HS-27A (cell line): ENCODE data around the gene MGARP.

Experiments used
- DNase-seq: peaks from one replicate; pipeline ENCODE4 v3.0.0-alpha.2; 2012; ENCODE audit warnings: low read depth, missing footprints

The MGARP gene

DNA sequence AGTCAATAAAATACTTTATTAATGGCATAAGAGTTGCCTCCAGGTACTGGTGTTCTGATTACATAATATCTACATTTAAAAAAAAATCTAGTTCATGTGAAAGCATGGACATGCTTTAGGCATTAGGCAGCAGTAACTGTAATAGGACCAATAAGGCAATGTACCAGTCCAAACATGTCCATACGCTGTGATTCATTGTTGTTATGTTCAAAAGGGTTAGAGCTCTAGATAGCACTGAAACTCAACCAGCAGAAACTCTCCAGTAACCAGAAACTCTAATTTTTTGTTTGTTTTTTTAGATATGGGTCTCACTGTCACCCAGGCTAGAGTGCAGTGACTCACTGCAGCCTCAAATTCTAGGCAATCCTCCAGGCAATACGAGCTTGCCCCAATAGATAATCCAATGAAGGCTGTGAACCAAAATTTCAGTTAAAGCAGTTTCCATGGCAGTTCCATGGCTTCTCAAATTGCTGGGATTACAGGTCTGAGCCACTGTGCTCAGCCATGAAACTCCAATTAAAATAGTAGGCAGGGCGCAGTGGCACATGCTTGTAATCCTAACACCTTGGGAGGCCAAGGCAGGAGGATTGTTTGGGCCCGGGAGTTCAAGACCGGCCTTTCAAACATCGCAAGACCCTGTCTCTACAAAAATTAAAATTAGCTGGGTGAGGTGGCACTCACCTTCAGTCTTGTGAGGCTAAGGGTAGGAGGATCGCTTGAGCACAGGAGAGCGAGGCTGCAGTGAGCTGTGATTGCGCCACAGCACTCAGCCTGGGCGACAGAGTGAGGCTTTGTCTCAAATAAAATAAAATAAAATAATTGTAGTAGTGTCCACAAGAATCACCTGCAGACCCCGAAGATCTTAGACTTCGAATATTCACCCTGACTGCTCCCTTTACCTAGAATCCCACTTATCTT lies 36.3 kb downstream of the MGARP start:
- DNase-seq, result peak; percentile 96

DNA sequence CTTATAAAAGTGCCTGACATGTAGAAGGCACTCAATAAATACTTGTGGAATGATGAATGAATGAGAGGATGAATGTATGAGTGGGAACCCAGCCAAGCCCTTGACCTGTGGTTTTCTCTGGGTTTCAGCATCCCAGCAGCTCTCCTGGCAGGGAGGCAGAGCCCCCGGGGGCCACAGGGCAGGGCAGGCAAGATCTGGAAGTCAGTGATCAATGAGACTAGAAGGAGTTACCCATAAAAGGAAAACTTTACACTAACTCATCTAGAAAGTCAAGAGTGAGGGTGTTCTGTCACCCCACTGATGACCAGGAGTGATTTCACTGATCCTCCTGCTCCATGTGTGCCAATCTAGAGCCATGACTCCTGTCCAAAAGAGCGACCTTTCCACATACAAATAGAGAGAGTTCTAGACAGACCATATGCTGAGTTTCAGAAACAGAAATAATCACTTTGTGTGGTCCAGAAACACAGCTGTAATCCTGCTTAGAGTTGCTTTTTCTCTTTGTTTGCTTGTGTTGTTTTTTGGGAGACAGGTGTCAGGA lies 37.4 kb downstream of the MGARP start:
- peak; percentile 96 for DNase-seq

DNA sequence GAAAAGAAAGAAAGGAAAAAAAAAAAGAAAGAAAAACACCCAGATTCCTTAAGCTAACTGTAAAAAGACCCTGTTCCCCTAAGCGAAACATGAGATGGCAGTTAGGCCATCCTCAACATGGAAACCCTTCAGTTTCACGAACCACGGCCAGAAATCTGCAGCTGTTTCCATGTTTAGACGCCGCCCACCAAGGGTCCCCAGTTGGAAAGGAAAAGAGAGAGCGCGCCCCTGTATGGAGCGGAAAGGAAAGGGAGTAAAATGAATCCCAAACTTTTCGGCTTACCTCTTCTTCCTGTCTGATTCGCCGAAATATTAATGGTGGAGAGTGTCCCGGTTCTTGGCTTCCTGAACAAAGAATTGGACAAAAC lies 38.3 kb downstream of the MGARP start:
- DNase-seq, result no peak

DNA sequence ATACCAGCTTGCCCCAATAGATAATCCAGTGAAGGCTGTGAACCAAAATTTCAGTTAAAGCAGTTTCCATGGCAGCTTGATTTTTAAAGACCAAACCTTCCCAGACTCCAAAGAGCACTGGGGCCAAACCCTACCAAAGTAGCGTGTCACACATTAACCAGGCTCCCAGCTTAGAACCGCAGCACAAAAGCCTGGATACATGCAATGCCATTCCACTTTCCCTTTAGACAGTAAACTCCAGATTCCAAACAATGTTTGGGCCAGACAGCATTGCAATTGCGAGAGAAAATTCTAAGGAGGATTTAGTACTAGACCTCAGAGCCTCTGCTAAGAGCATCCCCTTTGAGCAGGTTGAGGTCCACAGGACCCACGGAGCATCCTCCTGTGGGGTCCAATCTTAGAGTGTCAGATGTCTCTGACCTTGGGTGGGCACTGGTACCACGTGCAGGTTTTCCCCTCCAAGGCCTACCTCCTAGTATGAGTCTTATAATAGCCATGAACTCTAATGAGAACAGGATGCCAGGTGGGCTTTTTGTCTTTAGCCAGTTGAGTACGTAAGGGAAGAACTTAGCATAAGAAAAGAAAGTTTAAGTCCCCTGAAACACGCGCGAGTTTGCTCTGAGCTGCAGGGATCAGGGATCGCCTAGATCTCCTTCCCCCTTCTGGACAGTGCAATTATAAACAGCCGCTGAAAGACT lies 38.8 kb downstream of the MGARP start:
- no peak for DNase-seq

DNA sequence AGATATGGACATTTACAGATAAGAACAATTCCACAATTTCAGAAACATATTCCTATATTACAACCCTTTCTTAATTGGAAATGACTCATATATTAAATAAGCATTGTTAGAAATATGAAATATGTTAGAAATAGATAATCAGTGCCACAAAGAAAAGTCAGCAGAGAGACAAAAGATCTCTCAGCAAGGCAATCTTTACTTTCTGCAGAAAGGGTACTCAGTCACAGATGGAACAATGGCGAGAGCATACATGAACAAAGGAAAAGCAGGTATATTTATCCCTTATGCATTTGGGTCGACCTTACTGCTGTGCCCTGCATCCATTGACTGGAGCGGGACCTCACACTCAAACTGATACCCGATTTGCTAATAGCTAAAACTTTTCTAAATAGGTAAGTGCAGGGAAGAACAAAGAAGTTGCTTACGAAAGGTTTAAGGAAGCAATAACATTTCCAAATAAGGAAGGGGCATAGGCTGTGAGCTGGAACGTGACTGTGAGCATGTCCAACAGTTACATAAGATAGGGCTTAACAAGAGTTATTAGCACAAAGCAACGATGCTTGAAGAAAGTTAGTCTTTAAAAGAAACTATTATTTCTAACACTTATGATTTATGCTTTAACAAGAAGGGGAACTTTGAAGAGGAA lies 40.8 kb downstream of the MGARP start:
- DNase-seq, result no peak

DNA sequence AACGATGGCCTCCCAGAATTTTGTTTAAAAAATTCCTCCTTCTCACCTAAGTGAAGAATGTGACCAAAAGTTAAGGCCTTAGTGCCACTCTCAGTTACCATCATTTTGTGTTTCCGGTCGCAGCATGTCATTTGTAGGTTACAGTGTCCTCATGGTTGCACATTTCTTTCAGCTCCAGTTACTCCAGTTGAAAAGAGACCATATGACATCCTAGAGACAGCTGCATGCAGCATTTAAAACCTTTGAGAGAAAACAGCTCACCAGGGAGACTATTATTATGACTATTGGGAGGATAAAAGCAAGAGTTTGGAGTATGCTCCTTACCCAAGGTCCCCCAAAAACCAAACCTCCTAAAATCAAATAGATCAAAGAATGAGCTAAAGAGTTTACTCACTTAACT lies 45.8 kb downstream of the MGARP start:
- DNase-seq, result no peak

DNA sequence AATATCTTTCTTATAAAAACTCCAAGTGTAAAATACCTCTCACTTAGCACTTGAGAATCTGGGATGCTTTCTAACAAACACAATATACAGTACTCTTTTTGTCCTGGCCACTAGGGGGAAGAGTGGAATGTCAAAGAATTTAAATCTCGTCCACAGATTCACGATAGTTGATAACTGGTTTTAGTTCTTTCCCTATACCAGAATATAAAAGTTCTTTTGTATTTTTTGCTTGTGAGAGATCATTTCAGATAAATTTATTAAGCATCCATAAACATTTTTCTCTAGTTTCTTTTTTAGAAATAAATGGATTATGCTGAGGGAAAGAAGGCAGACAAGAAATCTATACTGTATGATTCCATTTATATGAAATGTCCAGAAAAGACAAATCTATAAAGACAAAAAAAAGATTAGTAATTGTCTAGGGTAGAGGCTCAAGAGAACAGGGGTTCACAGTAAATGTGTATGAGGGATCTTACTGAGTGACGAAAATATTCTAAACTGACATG lies 50.4 kb downstream of the MGARP start:
- DNase-seq, result no peak

DNA sequence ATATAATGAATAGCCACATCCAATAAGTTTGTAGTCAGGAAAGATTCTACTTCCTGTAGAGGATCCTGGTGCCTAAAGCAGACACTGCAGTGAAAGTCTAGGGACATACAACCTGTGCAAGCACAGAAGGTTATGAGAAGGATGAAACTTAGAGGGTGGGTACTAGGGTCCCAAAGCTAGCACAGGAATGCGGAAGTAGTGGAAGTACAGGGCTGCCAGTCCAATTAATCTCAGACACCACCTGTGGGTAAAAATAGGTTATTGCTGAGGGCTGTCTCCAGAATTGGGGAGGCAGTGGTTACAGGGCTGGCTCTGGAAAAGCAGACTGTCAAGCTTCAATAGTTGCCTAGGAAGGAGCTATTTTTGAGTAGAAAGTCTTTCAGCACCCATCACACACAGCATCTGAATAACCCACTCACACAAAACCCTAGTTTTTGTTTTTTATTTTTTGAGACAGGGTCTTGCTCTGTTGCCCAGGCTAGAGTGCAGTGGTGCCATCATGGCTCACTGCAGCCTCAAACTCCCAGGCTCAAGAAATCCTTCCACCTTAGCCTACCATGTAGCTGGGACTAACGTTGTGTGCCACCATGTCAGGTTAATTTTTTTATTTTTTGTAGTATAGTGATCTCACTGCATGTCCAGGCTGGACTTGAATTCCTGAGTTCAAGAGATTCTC lies 52.2 kb downstream of the MGARP start:
- no peak for DNase-seq

DNA sequence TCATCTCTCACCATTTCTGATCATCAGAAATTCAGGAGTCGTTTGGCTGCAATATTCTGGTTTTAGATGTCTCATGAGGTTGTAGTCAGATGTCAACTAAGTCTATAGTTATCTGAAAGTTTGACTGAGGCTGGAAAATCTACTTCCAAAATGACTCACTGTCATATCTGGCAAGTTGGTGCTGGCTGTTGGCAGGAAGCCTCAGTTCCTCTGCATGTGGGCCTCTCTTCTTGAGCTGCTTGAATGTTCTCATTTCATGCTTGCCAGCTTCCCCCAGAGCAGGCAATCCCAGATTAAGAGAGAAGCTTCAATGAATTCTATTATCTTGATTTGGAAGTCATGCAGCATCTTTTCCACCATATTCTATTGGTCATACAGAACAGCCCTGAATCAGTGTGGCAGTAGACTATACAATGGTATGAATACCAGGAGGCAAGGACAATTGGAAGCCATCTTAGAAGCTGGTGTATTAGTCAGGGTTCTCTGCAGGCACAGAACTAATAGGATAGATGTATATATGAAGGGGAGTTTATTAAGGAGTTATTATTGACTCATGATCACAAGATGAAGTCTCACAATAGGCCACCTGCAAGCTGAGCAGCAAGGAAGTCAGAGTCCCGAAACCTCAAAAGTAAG lies 56.2 kb downstream of the MGARP start:
- DNase-seq, result no peak

DNA sequence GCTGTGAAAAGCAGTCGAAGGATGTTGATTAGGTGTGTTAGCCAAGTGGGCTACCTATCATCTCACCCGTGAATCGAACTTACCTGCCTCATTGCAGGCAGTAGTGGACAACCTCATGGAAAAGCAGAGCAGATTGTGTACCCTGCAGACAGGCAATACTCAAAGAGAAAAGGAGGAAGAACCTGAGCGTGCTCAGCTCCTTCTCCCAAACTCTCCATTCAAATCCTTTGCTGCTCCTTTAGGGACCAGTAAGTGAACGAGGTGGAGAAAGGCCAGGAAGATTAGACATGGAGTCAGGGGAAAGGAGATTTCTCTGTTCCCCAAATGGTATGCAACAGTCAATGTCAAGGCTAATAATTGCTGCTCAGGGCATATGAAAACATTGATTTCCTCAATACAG lies 57.8 kb downstream of the MGARP start:
- DNase-seq, result no peak

DNA sequence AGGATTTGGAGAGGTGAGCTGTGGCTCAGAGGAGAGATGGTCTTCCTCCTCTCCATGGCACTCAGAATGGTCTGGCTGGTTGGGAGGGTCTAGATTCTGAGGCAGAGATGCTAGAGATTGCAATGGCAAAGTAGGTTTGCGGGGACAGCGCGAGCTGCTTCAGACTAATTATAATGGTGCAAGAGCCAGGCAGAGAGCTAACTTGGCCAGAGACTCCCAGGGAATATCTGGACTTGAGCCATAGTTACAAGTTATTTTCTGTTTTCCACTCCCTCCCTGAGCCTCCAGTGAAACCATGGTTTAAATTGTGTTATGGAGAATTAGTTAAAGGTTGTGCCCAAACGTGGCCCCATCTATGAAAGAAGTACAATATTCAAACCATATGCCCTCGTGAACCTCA lies 58.3 kb downstream of the MGARP start:
- DNase-seq, result no peak

DNA sequence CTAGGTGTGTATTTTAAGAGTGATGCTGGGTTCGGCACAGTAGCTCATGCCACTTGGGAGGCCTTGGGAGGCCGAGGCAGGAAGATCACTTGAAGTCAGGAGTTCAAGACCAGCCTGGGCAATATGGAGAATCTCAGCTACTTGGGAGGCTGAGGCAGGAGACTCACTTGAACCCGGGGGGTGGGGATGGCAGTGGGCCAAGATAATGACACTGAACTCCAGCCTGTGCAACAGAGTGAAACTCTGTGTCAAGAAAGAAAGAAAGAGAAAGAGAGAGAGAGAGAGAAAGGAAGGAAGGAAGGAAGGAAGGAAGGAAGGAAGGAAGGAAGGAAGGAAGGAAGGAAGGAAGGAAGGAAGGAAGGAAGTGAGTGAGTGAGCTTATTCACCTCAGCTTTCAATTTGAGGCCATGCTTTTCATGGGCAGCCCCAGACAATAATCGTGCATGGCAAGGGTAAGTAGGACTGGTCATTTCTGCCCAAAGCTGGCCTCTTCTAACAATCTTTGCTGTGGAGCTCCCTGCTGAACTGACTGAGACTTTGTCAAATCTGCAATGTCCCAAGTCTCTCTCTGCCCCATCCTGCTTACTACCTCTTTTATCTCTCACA lies 60.5 kb downstream of the MGARP start:
- no peak for DNase-seq
